Keratinocyte (primary cell): ENCODE results near the gene SURF2. TPM values are rescaled to one million over a fixed set of nuclear protein-coding genes. Genes with fewer than 3 reads are reported as not detected.

Experiments used
- DNase-seq: peaks from one replicate; pipeline ENCODE4 v3.0.0-alpha.2; 2011; ENCODE audit warnings: low read depth, missing footprints, low spot score
- FAIRE-seq: peaks from 2 replicates; lab custom pipeline; 2011; peaks lifted over from hg19 to GRCh38; lab: Jason Lieb, UNC
- H2AFZ ChIP-seq: 2 replicates; pipeline ENCODE4 v1.6.0; 2012; ENCODE audit warnings: low read length, control low read depth, inconsistent platforms; ENCODE audit not compliant: control insufficient read depth
- H3K27ac ChIP-seq: 2 replicates; pipeline ENCODE4 v1.5.1; 2011; ENCODE audit warnings: low read length; ENCODE audit not compliant: control insufficient read depth, insufficient read depth
- H3K27me3 ChIP-seq: 3 replicates; pipeline ENCODE4 v1.6.0; 2011; ENCODE audit warnings: low read length; ENCODE audit not compliant: control insufficient read depth, insufficient read depth; ENCODE audit errors: extremely low read depth
- H3K36me3 ChIP-seq, 2 experiments: 2 replicates in 1 of 2; 3 replicates in 1 of 2; pipeline ENCODE4 v1.5.1; 2011; ENCODE audit warnings: low read length in 2 of 2, mild to moderate bottlenecking in 1 of 2; ENCODE audit not compliant: control insufficient read depth in 2 of 2, insufficient read depth in 2 of 2; ENCODE audit errors: extremely low read depth in 1 of 2
- H3K4me1 ChIP-seq: 3 replicates; pipeline ENCODE4 v1.5.1; 2011; ENCODE audit warnings: low read length; ENCODE audit not compliant: control insufficient read depth, insufficient read depth; ENCODE audit errors: extremely low read depth
- H3K4me2 ChIP-seq: 3 replicates; pipeline ENCODE4 v1.6.0; 2011; ENCODE audit warnings: low read depth, low read length; ENCODE audit not compliant: control insufficient read depth, insufficient read depth; ENCODE audit errors: extremely low read depth
- H3K4me3 ChIP-seq, 3 experiments: fragments of 200-600 bp in 1 of 3; sonication (generic) in 1 of 3; 2 replicates in 2 of 3; 3 replicates in 1 of 3; pipeline ENCODE4 v1.5.1; 2011 to 2016; ENCODE audit warnings: low read length in 3 of 3, mild to moderate bottlenecking in 3 of 3, control low read depth in 2 of 3, inconsistent platforms in 1 of 3, low read depth in 1 of 3, mixed read lengths in 1 of 3, mixed run types in 1 of 3, moderate library complexity in 1 of 3; ENCODE audit not compliant: control insufficient read depth in 2 of 3, insufficient read depth in 2 of 3; ENCODE audit errors: extremely low read depth in 1 of 3
- H3K79me2 ChIP-seq: 2 replicates; pipeline ENCODE4 v1.6.0; 2012; ENCODE audit warnings: low read length; ENCODE audit not compliant: control insufficient read depth, insufficient read depth
- H3K9ac ChIP-seq: 3 replicates; pipeline ENCODE4 v1.6.0; 2011; ENCODE audit warnings: low read length; ENCODE audit not compliant: control insufficient read depth, insufficient read depth; ENCODE audit errors: extremely low read depth
- H3K9me1 ChIP-seq: 3 replicates; pipeline ENCODE4 v1.6.0; 2011; ENCODE audit warnings: low read length; ENCODE audit not compliant: control insufficient read depth, insufficient read depth; ENCODE audit errors: extremely low read depth
- H3K9me3 ChIP-seq: 2 replicates; pipeline ENCODE4 v1.5.1; 2012; ENCODE audit warnings: low read depth, low read length; ENCODE audit not compliant: control insufficient read depth
- H4K20me1 ChIP-seq: 3 replicates; pipeline ENCODE4 v1.6.0; 2011; ENCODE audit warnings: low read length; ENCODE audit not compliant: control insufficient read depth, insufficient read depth; ENCODE audit errors: extremely low read depth
- EZH2 ChIP-seq: IDR thresholded peaks from one replicate; pipeline ENCODE4 v1.6.1; 2012; ENCODE audit warnings: inconsistent platforms, mild to moderate bottlenecking, low read length, moderate library complexity
- dilution Hi-C: fragments of 300-500 bp; cut with MboI; formaldehyde crosslinking; loops from one replicate; pipeline ENCODE4 v1.7.0; 2020; ENCODE audit warnings: low sequenced_read_pairs; ENCODE audit not compliant: extremely low pct_ligation_motif_present
- polyA minus RNA-seq, 3 experiments: library from RNA; depleted of rRNA, polyadenylated mRNA; stranded (reverse); fragments of >200 nt; gene quantifications; 1 replicate in 1 of 3; 2 replicates in 1 of 3; 3 replicates in 1 of 3; pipeline ENCODE4 v1.2.3, GENCODE V29; 2011
- polyA plus RNA-seq, 5 experiments: library from polyadenylated mRNA; depleted of rRNA in 3 of 5; stranded (reverse) in 3 of 5; stranded (forward) in 1 of 5; unstranded in 1 of 5; fragments of >200 nt; gene quantifications; 1 replicate in 1 of 5; 2 replicates in 3 of 5; 3 replicates in 1 of 5; pipeline versions ENCODE4 v1.2.1 to v1.2.3, GENCODE V29; 2011 to 2012; ENCODE audit warnings: missing spikeins in 2 of 5, low read depth in 1 of 5, low replicate concordance in 1 of 5
- TF ChIP-seq, protein P1 (sequence below), 3 experiments: IDR thresholded peaks in 1 of 3; conservative IDR thresholded peaks in 1 of 3; optimal IDR thresholded peaks in 1 of 3; 2 replicates in 2 of 3; 3 replicates in 1 of 3; pipeline versions ENCODE3 to v1.5.1; 2011; ENCODE audit warnings: low read length in 3 of 3, mild to moderate bottlenecking in 3 of 3, moderate library complexity in 2 of 3, control low read depth in 1 of 3, inconsistent platforms in 1 of 3; ENCODE audit not compliant: insufficient read depth in 2 of 3; ENCODE audit errors: extremely low read depth in 1 of 3

The SURF2 gene
- 21.2 to 29.0 TPM (median 28.2 TPM) in 3 replicates for polyA plus RNA-seq
- 26.6 TPM for polyA plus RNA-seq (2011; ENCODE audit: low read depth)
- 21.7 and 46.2 TPM in 2 replicates for polyA plus RNA-seq (2011; cell fraction: cytosol; rRNA removed)
- polyA plus RNA-seq (2011; cell fraction: nucleus; rRNA removed): 10.8 and 13.1 TPM in 2 replicates
- polyA plus RNA-seq (2012; ENCODE audit: low replicate concordance): 38.6 and 45.6 TPM in 2 replicates
- polyA minus RNA-seq: 7.5 to 19.6 TPM (median 10.1 TPM) in 3 replicates
- polyA minus RNA-seq (2011; cell fraction: cytosol; rRNA and poly(A)+ RNA removed): 34.5 TPM
- 5.5 and 5.9 TPM in 2 replicates for polyA minus RNA-seq (2011; cell fraction: nucleus; rRNA and poly(A)+ RNA removed)

DNA sequence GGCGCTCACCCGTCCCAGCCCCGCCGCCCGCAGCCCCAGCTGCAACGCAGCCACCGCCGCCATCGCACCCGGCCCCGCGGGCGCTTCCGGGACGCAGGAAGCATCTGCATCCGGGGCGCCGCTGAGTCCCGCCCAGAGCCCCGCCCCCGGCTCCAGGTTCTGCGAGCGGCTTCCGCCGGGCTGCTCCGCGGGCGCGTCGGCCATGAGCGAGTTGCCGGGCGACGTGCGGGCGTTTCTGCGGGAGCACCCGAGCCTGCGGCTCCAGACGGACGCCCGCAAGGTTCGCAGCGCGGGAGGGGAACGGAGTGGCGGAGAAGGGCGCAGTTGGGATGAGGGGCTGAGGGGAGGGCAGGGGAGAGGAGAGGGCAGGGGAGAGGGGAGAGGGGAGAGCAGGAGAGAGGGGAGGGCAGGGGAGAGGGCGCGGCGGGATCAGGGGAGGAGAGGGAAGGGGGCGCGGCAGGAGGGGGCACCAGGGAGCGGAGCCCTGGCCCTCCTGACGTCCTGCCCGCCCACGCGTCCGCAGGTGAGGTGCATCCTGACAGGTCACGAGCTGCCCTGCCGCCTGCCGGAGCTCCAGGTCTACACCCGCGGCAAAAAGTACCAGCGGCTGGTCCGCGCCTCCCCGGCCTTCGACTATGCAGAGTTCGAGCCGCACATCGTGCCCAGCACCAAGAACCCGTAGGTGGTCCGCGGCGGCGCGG, at the start of gene SURF2, which contains the start of gene SURF1:
Gene SURF2, plus strand, starts transcription at position 160 of the 701 bp plus-strand sequence. Its CDS starts 43 bp downstream, at position 203.
Gene SURF1, minus strand, starts transcription at position 97 of the 701 bp plus-strand sequence. Its CDS starts 34 bp downstream, at position 63.
- peak within 1 kb of the TSS; percentile 49 for H3K27ac ChIP-seq
- H3K79me2 ChIP-seq: peaks cover 33% of the 10 kb centered on the region
- H3K4me1 ChIP-seq: peaks cover 19% of the 10 kb centered on the region
- H2AFZ ChIP-seq: peak within 1 kb of the TSS; percentile 32
- H3K27me3 ChIP-seq: no peaks in the 10 kb centered on the region
- no peaks in the 10 kb centered on the region for H3K9me3 ChIP-seq
- peaks cover 28 to 30% of the 10 kb centered on the region in 2 experiments for H3K36me3 ChIP-seq
- H3K4me2 ChIP-seq: peak within 1 kb of the TSS; percentile 90
- H3K9ac ChIP-seq: peak within 1 kb of the TSS; percentile 80
- no peaks in the 10 kb centered on the region for H3K9me1 ChIP-seq
- peaks cover 9% of the 10 kb centered on the region for H4K20me1 ChIP-seq
- peak within 1 kb of the TSS; percentile 79 to 87 (median 83) for H3K4me3 ChIP-seq
- DNase-seq (no peak), FAIRE-seq (no peak)
- TF ChIP-seq EZH2: no peak
- TF ChIP-seq, protein P1, sequence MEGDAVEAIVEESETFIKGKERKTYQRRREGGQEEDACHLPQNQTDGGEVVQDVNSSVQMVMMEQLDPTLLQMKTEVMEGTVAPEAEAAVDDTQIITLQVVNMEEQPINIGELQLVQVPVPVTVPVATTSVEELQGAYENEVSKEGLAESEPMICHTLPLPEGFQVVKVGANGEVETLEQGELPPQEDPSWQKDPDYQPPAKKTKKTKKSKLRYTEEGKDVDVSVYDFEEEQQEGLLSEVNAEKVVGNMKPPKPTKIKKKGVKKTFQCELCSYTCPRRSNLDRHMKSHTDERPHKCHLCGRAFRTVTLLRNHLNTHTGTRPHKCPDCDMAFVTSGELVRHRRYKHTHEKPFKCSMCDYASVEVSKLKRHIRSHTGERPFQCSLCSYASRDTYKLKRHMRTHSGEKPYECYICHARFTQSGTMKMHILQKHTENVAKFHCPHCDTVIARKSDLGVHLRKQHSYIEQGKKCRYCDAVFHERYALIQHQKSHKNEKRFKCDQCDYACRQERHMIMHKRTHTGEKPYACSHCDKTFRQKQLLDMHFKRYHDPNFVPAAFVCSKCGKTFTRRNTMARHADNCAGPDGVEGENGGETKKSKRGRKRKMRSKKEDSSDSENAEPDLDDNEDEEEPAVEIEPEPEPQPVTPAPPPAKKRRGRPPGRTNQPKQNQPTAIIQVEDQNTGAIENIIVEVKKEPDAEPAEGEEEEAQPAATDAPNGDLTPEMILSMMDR (optimal IDR thresholded peaks at IDR 0.05 in 1 of 3, IDR thresholded peaks at IDR 0.05 in 1 of 3, conservative IDR thresholded peaks at IDR 0.05 in 1 of 3; ENCODE audit: extremely low read depth in 1 of 3, insufficient read depth in 2 of 3, low read length in 3 of 3): peak in 1 of 3 experiments; percentile 14
- dilution Hi-C loops: no loop called here

- FAIRE-seq: no peak
Measured at GRCh38 chr9:133307301-133307700, 49.0 kb upstream of the SURF2 start.

More at GRCh38 chr9:133307301-133307700, 49.0 kb upstream of the SURF2 start:
- Histone ChIP-seq H3K4me3 (no peak overlapping the region), H4K20me1 (no peaks in the 10 kb centered on the region), H3K79me2 (no peaks in the 10 kb centered on the region), H3K9me3 (no peaks in the 10 kb centered on the region), H3K36me3 (no peaks in the 10 kb centered on the region), H2AFZ (no peak overlapping the region), H3K4me2 (no peak overlapping the region), H3K9ac (no peak overlapping the region), H3K4me1 (no peaks in the 10 kb centered on the region), H3K9me1 (no peaks in the 10 kb centered on the region), H3K27me3 (no peaks in the 10 kb centered on the region), H3K27ac (no peak overlapping the region)
- dilution Hi-C loops: no loop called here
- TF ChIP-seq EZH2: no peak
- TF ChIP-seq, protein P1 (optimal IDR thresholded peaks at IDR 0.05 in 1 of 3, IDR thresholded peaks at IDR 0.05 in 1 of 3, conservative IDR thresholded peaks at IDR 0.05 in 1 of 3; ENCODE audit: extremely low read depth in 1 of 3, insufficient read depth in 2 of 3, low read length in 3 of 3): no peak
- DNase-seq: no peak
